Natural killer cell treated with Interleukin-12 subunit alpha and Interleukin-12 subunit beta and Interleukin-15 and Interleukin-18, amount 100 ng/mL, for 72 hours (primary cell): Measurements from ENCODE around the gene DENND1B. TPM values are rescaled to one million over a fixed set of nuclear protein-coding genes. Genes with fewer than 3 reads are reported as not detected.
A peak's percentile ranks its signal among the peaks of the same experiment; 100 is the strongest.

Experiments
- ATAC-seq, 2 donors: fragments of 150-1000 bp; cut with Tn5 transposase in 1 of 2; sonication (Bioruptor Pico), chemical (Tn5 transposase) in 1 of 2; 2 replicates each; pipeline ENCODE4 v1.10.0; 2021
- DNase-seq: peaks from one replicate; pipeline ENCODE4 v3.0.0; 2022; ENCODE audit warnings: low spot score
- H3K27ac Mint-ChIP-seq, 2 donors: 1 replicate in 1 of 2; 2 replicates in 1 of 2; pipeline ENCODE4 v1.8.0; 2022; ENCODE audit warnings: mixed read lengths in 2 of 2, mild to moderate bottlenecking in 1 of 2, moderate library complexity in 1 of 2
- H3K27me3 Mint-ChIP-seq, 2 donors: 1 replicate in 1 of 2; 2 replicates in 1 of 2; pipeline ENCODE4 v1.8.0; 2022; ENCODE audit warnings: mixed read lengths in 2 of 2
- H3K36me3 Mint-ChIP-seq: one replicate; pipeline ENCODE4 v1.8.0; 2022; ENCODE audit warnings: mixed read lengths
- H3K4me1 Mint-ChIP-seq, 2 donors: 1 replicate in 1 of 2; 2 replicates in 1 of 2; pipeline ENCODE4 v1.8.0; 2022; ENCODE audit warnings: low read depth in 2 of 2, mixed read lengths in 2 of 2, mild to moderate bottlenecking in 1 of 2
- H3K4me3 Mint-ChIP-seq: one replicate; pipeline ENCODE4 v1.8.0; 2022; ENCODE audit warnings: mixed read lengths
- H3K9me3 Mint-ChIP-seq: 2 replicates; pipeline ENCODE4 v1.8.0; 2022; ENCODE audit warnings: mixed read lengths
- total RNA-seq, 2 donors: library from RNA; stranded (reverse); gene quantifications; one replicate each; pipeline ENCODE4 v1.2.3, GENCODE V29; 2022

Gene DENND1B
- 10 to 100 TPM; 26.1 to 27.7 TPM for total RNA-seq

GRCh38 chr1:197775282-197776262 lies at the start of gene DENND1B:
TSS of gene DENND1B (minus strand) at chr1:197775480. CDS start at chr1:197775155, 325 bp downstream.
- ATAC-seq: peak; percentile 81 to 87

GRCh38 chr1:197814306-197814705 lies 39.0 kb upstream of the DENND1B start:
- no peaks in the 10 kb centered on the region for H3K9me3 Mint-ChIP-seq
- ATAC-seq: no peak
- H3K4me3 Mint-ChIP-seq: no peak overlapping the region
- no peak overlapping the region for H3K27ac Mint-ChIP-seq
- H3K27me3 Mint-ChIP-seq: peaks cover 0 to 2% of the 10 kb centered on the region in 2 donors
- peaks cover 2 to 5% of the 10 kb centered on the region in 2 donors for H3K4me1 Mint-ChIP-seq
- H3K36me3 Mint-ChIP-seq: no peaks in the 10 kb centered on the region
- DNase-seq: no peak

More at GRCh38 chr1:197775282-197776262, at the start of gene DENND1B:
- Mint-ChIP-seq H3K4me3 (peak within 1 kb of the TSS; percentile 95), H3K36me3 (no peaks in the 10 kb centered on the region), H3K27me3 (no peaks in the 10 kb centered on the region), H3K9me3 (no peaks in the 10 kb centered on the region), H3K27ac (peak within 1 kb of the TSS; percentile 99), H3K4me1 (peaks cover 55 to 68% of the 10 kb centered on the region in 2 donors)
- DNase-seq: peak; percentile 90

GRCh38 chr1:197813741-197814140 lies 38.5 kb upstream of the DENND1B start:
- Mint-ChIP-seq H3K9me3 (no peaks in the 10 kb centered on the region), H3K36me3 (no peaks in the 10 kb centered on the region), H3K4me1 (peaks cover 8 to 10% of the 10 kb centered on the region in 2 donors), H3K27ac (no peak overlapping the region), H3K4me3 (no peak overlapping the region), H3K27me3 (peaks cover 0 to 2% of the 10 kb centered on the region in 2 donors)
- DNase-seq (no peak), ATAC-seq (no peak)

- peaks cover 0 to 2% of the 10 kb centered on the region in 2 donors for H3K27me3 Mint-ChIP-seq
- no peak for DNase-seq
- no peak overlapping the region for H3K27ac Mint-ChIP-seq
- no peak for ATAC-seq
- H3K4me3 Mint-ChIP-seq: no peak overlapping the region
- peaks cover 27 to 28% of the 10 kb centered on the region in 2 donors for H3K4me1 Mint-ChIP-seq
- no peaks in the 10 kb centered on the region for H3K9me3 Mint-ChIP-seq
- H3K36me3 Mint-ChIP-seq: no peaks in the 10 kb centered on the region
These were observed 36.5 kb upstream of the DENND1B start for GRCh38 chr1:197811769-197812168.

GRCh38 chr1:197810812-197811211 lies 35.5 kb upstream of the DENND1B start:
- H3K36me3 Mint-ChIP-seq: no peaks in the 10 kb centered on the region
- H3K4me1 Mint-ChIP-seq: peaks cover 29 to 32% of the 10 kb centered on the region in 2 donors
- ATAC-seq (no peak), DNase-seq (no peak)
- peaks cover 0 to 2% of the 10 kb centered on the region in 2 donors for H3K27me3 Mint-ChIP-seq
- no peaks in the 10 kb centered on the region for H3K9me3 Mint-ChIP-seq
- no peak overlapping the region for H3K4me3 Mint-ChIP-seq
- H3K27ac Mint-ChIP-seq: peak overlapping the region in 1 of 2 donors; percentile 16

- Mint-ChIP-seq H3K4me1 (peaks cover 29 to 32% of the 10 kb centered on the region in 2 donors), H3K27ac (peak overlapping the region in 1 of 2 donors; percentile 26), H3K4me3 (peak overlapping the region; percentile 57), H3K9me3 (no peaks in the 10 kb centered on the region), H3K27me3 (peaks cover 0 to 2% of the 10 kb centered on the region in 2 donors), H3K36me3 (no peaks in the 10 kb centered on the region)
- ATAC-seq (peak; percentile 88 to 94), DNase-seq (peak; percentile 71)
These were observed 33.6 kb upstream of the DENND1B start for GRCh38 chr1:197808880-197809279.

- no peak for DNase-seq
- ATAC-seq: no peak
- Mint-ChIP-seq H3K27me3 (peaks cover 0 to 2% of the 10 kb centered on the region in 2 donors), H3K36me3 (no peaks in the 10 kb centered on the region), H3K9me3 (no peaks in the 10 kb centered on the region), H3K27ac (peak overlapping the region; percentile 14 to 43), H3K4me3 (peak overlapping the region; percentile 11), H3K4me1 (peaks cover 29 to 32% of the 10 kb centered on the region in 2 donors)
These were observed 32.6 kb upstream of the DENND1B start for GRCh38 chr1:197807739-197808453.

GRCh38 chr1:197807216-197807615 lies 31.9 kb upstream of the DENND1B start:
- Mint-ChIP-seq H3K9me3 (no peaks in the 10 kb centered on the region), H3K4me1 (peaks cover 29 to 32% of the 10 kb centered on the region in 2 donors), H3K4me3 (peak overlapping the region; percentile 11), H3K27me3 (peaks cover 0 to 2% of the 10 kb centered on the region in 2 donors), H3K36me3 (no peaks in the 10 kb centered on the region), H3K27ac (peak overlapping the region; percentile 14 to 43)
- DNase-seq (no peak), ATAC-seq (peak in 1 of 2 donors; percentile 33)

GRCh38 chr1:197806718-197807117 lies 31.4 kb upstream of the DENND1B start:
- Mint-ChIP-seq H3K27ac (peak overlapping the region in 1 of 2 donors; percentile 14), H3K9me3 (no peaks in the 10 kb centered on the region), H3K4me3 (peak overlapping the region; percentile 11), H3K36me3 (no peaks in the 10 kb centered on the region), H3K27me3 (peaks cover 0 to 2% of the 10 kb centered on the region in 2 donors), H3K4me1 (peaks cover 29 to 32% of the 10 kb centered on the region in 2 donors)
- no peak for DNase-seq
- no peak for ATAC-seq

- Mint-ChIP-seq H3K27ac (no peak overlapping the region), H3K36me3 (peaks cover 23% of the 10 kb centered on the region), H3K9me3 (peaks cover 19% of the 10 kb centered on the region), H3K4me1 (peaks cover 1 to 3% of the 10 kb centered on the region in 2 donors), H3K27me3 (no peaks in the 10 kb centered on the region), H3K4me3 (no peak overlapping the region)
- no peak for ATAC-seq
- no peak for DNase-seq
These were observed 26.4 kb upstream of the DENND1B start for GRCh38 chr1:197801684-197802083.

GRCh38 chr1:197801111-197801482 lies 25.8 kb upstream of the DENND1B start:
- H3K4me1 Mint-ChIP-seq: no peaks in the 10 kb centered on the region
- peaks cover 25% of the 10 kb centered on the region for H3K9me3 Mint-ChIP-seq
- H3K27me3 Mint-ChIP-seq: no peaks in the 10 kb centered on the region
- no peak overlapping the region for H3K27ac Mint-ChIP-seq
- ATAC-seq: peak in 1 of 2 donors; percentile 27
- H3K36me3 Mint-ChIP-seq: peaks cover 29% of the 10 kb centered on the region
- no peak for DNase-seq
- no peak overlapping the region for H3K4me3 Mint-ChIP-seq

GRCh38 chr1:197800379-197801110 lies 25.3 kb upstream of the DENND1B start:
- Mint-ChIP-seq H3K9me3 (peaks cover 25% of the 10 kb centered on the region), H3K4me3 (no peak overlapping the region)

GRCh38 chr1:197799271-197799670 lies 24.0 kb upstream of the DENND1B start:
- H3K36me3 Mint-ChIP-seq: peaks cover 37% of the 10 kb centered on the region

More at GRCh38 chr1:197800379-197801110, 25.3 kb upstream of the DENND1B start:
- Mint-ChIP-seq H3K36me3 (peaks cover 35% of the 10 kb centered on the region), H3K27me3 (no peaks in the 10 kb centered on the region), H3K4me1 (no peaks in the 10 kb centered on the region), H3K27ac (no peak overlapping the region)
- peak; percentile 6 to 36 for ATAC-seq
- no peak for DNase-seq

More at GRCh38 chr1:197799271-197799670, 24.0 kb upstream of the DENND1B start:
- Mint-ChIP-seq H3K9me3 (peaks cover 25% of the 10 kb centered on the region), H3K27ac (no peak overlapping the region), H3K4me1 (no peaks in the 10 kb centered on the region), H3K4me3 (no peak overlapping the region), H3K27me3 (peaks cover 0 to 1% of the 10 kb centered on the region in 2 donors)
- DNase-seq (no peak), ATAC-seq (no peak)
